CD4-positive, alpha-beta T cell treated with Interleukin-6 for 4 hours (primary cell): ENCODE results near the gene TMEM53.
"Not testable (repeated sequence)": the region's sequence is repeated elsewhere in the genome, so short reads cannot be mapped to it uniquely, and the experiment has no call there.

ENCODE experiments used
- DNase-seq: peaks from one replicate; pipeline ENCODE4 v3.0.0-alpha.2; 2020; ENCODE audit warnings: mixed read lengths

Gene TMEM53

DNA sequence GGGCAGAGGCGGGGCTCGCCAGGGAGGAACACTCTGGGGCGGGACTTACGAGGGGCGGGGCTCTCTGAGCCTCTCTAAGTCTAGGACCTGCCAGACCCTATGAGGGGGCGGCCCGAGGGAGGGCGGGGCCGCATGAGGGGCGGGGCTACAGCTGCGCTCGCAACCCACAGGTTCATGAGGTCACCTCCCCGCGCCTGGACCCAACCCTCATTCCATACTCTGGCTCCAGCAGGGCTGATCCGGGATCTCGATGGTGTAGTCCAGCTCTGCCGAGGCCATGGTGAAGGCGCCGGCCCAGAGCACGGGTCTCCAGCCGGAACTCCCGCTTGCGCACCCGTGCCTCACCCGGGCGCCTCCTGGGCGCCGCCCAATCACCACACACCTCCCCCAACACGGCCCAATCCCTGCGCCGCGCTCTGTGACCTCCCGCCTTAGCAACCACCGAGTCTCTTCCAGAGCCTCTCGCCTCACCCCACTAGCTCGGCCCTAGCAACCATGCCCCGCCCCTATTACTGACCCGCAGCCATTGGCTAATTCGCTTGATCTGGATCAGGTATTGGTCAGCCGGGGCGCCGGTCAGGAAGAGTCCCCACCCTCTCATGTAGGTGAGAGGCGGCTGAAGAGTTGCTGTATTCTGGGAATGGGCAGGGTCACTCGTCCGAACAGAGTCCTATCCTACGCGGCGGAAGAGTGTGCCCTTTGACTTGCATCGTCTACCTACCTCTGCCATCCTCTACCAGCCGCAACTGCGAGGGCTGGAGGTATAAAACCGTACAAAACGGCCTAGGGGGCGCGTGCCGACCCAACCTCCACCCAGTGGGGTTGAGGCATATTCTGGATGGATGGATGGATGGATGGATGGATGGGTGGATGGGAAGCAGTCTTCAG, at the start of gene TMEM53, which contains the start of gene ARMH1:
Gene TMEM53, minus strand, starts transcription at position 369 of the 888 bp plus-strand sequence. Its CDS starts 90 bp downstream, at position 279.
Gene ARMH1, plus strand, starts transcription at position 602 of the 888 bp plus-strand sequence. CDS start 14,984 bp downstream, outside the sequence.
- peak; percentile 98 for DNase-seq

DNA sequence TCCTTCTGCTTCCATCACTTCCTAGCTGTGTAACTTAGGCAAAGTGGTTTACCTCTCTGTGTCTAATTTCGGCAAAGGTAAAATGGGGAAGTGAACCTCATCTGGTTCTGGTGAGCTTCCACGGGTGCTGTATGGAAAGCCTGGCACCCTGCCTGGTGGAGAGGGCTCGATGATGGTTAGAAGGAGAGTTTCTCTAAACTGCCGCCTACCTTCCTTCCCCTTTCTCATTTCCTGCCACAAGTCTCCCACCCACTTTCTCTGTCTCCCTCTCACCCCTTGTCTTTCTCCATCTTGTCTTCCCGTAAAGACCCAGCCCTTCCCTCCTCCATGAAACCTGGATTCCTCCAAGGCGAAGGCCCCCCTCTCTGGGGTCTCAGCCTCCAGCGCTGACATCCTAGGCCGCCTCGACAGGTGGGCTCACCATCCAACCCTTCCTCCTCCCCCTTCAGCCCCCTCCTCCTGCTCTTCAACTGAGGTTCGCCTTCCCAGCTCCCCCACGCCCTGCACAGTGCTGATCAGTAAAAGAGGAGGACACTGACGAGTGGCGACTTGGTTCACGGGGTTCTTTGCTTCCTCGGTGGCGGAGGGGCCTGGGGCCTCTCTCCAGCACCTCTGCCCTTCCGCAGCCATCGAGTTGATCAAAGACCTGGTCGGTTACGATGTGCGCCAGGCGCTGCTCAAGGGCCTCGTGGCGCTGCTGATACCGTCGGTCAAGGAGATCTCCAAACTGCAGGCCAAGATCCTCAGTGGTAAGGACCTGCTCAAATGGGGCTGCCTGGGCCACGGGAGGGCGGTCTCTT, 49.4 kb upstream of the TMEM53 start:
- DNase-seq: peak; percentile 54

- DNase-seq: peak; percentile 36
These were observed 48.8 kb upstream of the TMEM53 start for GRCh38 chr1:44723064-44723463.

DNA sequence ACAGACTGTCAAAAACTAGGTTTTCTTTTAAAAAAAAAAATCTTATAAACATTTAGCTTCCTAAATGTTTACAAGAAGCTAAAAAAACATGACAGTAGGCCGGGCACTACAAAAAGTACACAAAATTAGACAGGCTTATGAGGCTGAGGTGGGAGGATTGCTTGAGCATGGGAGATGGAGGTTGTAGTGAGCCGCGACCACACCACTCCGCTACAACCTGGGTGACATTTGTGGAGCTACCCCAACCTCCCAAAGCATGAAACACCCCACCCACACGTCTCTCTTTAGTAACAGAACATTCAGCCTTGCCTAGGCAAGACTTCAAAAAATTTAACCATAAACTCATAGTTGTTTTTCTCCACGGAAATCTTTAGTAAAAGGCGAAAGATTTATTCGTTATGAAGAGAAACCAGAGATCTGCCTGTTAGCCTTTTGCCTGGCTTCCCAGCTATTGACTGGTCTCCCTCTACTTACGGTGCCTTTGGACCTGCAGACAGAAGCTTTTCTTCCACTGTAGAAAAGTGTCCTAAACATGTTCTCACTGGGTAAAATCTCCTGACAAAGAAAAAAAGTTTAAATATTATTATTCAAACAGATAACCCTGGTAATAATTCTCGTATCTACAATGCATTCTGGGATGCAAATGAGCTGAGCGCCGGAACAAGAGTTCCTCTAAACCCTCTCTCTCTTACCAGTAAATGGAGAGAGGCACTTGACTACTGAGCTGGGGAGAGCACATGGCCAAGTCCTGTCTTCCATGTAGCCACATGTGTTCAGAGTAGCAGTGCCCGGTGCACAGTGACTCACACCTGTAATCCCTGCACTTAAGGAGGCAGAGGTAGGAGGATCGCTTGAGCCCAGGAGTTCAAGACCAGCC, 47.4 kb upstream of the TMEM53 start:
- peak; percentile 63 for DNase-seq

DNA sequence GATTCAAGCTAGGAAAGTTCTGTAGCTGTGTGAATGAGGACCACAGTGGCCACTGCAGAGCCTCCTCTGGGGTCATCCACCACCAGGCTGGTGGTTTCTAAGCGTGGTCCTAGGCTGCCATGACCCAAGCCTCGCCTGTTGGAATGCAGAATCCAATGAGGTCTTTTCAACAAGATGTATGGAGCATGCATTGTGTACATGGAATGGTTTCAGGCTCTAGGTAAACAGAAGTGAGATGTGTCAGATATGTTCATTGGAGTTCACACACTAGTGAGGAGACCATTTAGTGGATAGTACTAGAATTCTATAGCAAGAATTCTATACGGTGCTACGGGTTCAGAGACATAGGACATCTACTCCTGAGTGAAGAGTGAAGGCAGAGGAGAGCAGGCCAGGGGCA, 46.0 kb upstream of the TMEM53 start:
- no peak for DNase-seq

DNA sequence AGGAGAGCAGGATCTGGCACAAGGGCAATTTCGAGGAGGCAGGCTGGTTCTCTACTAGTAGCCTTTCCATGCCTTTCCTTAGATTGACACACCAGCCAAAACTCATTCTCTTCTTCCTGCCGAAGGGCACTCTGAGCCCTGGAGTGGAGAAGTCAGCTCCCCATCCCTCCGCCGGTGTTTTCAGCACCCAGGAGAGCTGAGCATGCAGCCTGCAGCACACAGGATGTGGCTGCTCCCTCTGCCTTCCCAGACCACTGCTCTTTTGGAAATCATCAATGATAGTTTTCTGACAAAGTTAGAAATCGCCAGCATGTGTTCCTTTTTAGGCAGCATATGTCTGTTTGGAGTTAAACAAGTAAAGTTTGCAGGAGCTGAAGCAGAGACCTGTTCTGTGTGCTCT, 45.0 kb upstream of the TMEM53 start:
- DNase-seq: peak; percentile 43

DNA sequence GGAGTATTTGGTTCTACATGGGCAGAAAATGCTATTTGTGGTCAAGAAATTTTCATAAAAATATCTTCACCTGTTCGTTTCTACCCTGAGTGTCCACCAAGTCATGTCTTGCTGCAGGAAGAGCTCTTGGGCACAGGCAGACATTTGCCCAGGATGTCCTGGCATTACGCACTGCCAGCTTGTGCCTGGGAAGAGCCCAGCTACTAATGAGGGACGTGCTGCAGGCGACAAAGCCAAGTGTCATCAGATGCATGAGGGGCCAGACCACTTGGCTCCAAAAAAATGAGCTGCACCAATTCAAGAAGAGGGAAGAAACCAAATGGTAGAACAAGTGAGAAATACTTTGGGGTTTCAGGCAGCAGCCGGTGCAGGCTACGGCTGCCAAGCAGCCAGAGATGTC, 43.8 kb upstream of the TMEM53 start:
- no peak for DNase-seq

GRCh38 chr1:44717653-44718052, 43.4 kb upstream of the TMEM53 start:
- DNase-seq: no peak

- no peak for DNase-seq
These were observed 42.9 kb upstream of the TMEM53 start for GRCh38 chr1:44717156-44717555.

DNA sequence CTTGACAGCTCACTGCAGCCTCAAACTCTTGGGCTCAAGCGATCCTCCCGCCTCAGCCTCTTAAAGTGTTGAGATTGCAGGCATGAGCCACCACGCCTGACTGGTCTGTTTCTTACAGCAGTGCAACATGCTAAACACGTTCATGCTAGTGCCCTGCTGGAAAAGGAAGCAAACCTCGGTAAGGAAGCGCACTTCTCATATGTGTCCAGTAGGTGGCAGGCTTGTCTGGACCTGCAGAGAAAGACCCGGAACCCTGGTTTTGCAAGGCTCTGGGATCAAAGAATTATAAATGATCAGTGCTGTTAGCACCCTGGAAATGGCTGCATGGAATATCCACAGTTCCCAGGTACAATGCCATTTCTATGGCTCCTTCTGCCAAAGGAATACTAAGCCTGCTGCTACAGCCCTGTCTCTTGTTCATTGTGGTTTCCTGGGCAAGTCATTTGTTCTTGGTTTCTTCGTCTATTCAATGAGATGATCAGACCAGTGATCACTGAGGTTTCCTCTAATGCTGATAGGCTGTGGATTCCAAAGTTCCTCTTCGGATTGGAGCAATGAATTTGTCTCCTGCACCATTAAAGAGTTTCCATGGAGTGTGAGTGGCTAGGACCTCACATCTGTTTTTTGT, 40.8 kb upstream of the TMEM53 start:
- peak; percentile 72 for DNase-seq

DNA sequence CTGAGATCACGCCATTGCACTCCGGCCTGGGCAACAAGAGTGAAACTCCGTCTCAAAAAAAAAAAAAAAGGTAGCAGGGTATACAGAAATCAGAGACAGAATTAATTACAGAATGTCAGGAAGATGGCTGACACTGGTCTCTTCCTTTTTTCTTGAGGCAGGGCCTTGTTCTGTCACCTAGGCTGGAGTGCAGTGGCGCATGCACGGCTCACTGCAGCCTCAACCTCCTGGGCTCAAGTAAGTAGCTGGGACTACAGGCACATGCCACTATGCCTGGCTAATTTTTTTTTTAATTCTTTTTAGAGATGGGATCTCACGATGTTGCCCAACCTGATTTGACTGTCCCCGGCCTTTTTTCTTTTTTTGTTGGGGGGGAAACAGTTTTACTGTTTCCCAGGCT, 40.3 kb upstream of the TMEM53 start:
- DNase-seq: no peak

DNA sequence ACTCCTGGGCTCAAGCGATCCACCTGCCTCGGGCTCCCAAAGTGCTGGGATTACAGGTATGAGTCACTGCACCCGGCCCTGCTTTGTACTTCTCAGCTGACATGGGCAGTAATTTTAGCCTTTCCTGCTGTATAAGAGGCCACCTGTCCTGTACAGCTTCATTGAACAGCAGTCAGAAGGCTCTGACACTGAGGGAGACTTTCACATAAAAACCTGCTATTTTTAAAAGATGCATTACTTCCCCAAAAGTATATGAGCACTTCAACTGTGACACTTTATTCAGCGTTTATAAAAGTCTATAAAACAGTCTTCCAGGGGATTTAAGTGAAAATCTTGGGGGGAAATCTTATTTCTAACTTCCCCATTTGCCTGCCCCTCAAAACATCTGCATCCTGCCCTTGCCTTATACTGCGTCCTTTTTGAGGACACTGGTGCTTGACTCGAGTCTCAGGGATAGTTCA, 39.1 kb upstream of the TMEM53 start:
- DNase-seq: no peak

GRCh38 chr1:44707959-44708831, 33.9 kb upstream of the TMEM53 start:
- DNase-seq: peak; percentile 43

DNA sequence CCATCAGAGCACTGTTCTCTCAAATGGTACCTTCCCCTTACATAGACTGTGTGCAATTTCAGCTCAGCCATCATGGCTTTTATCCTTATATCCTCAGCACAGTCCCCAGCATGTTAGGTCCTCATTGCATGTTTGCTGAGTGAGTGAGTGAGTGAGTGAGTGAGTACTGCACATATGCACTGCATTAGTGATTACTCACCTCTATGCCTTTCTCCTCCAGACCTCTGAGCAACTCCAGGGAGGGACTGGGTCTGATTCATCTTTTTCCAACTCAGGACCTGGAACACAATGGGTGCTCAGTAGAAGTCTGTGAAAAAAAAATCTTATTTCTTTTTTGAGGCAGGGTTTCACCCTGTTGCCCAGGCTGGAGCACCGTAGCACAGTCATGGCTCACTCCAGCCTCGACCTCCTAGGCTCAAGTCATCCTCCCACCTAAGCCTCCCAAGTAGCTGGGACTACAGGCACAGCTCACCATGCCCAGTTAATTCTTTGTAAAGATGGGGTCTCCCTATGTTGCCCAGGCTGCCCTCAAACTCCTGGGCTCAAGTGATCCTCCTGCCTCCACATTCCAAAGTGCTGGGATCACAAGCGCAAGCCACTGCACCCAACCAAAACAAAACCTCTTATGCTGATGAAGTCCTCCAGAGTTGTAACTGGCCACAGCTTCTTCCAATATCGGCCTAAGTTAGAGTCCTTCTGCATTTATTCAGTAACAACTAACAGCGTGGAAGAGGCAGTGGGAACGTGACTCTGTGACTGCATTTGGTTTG, 33.0 kb upstream of the TMEM53 start:
- no peak for DNase-seq

DNA sequence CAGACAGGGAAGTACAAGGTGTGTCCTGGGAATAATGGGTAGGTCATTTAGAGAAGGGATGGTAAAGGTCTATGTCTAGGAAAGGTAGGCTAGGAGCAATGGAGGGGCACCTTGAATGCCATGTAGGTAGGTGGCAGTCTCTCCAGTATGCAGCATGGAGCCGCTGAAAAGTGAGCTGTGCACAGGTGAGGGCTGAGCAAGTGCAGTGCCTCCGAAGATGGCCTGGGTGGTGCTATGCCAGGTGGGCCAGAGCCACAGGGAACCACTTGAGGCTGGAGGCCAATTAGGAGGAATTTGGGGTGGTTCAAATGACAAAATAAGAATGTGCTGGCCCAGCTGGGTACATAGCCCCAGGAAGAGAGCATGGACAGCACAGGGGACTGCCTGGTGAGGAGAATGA, 31.7 kb upstream of the TMEM53 start:
- no peak for DNase-seq

DNA sequence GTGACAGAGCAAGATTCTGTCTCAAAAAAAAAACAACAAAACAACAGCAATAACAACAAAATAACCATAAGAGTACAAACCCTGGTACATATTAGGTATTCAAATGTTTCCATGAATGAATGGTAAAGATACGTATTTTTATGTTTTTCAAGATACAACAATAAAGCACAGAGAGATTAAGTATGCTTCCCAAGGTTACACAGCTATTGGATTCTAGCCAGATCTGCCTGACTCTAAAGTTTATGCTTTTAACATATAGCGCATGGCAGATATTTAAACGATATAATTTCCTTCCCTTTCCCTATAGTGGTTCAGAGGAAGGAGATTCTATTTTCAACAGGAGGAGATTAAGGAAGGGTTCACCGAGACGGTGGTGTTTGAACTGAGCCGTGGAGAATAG, 31.2 kb upstream of the TMEM53 start:
- DNase-seq: no peak

GRCh38 chr1:44701141-44701573, 26.9 kb upstream of the TMEM53 start:
- DNase-seq: no peak

DNA sequence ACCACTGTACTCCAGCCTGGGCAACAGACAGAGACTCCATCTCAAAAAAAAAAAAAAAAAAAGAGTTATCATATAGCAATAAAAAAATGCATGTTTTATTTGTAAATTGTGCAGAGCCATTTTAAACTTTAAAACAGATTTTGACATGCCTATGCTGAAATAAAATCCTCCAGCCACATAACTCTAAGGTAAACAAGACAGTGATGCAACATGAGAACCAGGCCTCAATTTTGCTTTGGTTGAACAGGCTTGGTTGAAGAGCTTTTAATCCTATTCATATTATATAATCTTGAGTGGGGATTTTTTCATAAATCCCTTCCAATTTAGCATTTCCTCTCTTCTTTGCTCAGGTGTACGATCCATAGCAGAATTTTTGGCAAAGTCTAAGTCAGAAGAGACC, 26.3 kb upstream of the TMEM53 start:
- DNase-seq: no peak

DNA sequence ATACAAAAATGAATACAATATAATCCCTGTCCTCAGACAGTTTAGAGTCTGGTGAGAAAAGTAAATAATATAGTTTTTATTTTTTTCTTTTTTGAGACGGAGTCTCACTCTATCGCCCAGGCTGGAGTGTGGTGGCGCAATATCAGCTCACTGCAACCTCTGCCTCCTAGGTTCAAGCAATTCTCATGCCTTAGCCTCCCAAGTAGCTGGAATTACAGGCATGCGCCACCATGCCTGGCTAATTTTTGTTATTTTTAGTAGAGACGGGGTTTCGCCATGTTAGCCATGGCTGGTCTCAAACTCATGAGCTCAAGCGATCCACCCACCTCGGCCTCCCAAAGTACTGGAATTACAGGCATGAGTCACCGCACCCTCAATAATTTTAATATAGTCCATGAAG, 25.1 kb upstream of the TMEM53 start:
- not testable (repeated sequence) for DNase-seq

DNA sequence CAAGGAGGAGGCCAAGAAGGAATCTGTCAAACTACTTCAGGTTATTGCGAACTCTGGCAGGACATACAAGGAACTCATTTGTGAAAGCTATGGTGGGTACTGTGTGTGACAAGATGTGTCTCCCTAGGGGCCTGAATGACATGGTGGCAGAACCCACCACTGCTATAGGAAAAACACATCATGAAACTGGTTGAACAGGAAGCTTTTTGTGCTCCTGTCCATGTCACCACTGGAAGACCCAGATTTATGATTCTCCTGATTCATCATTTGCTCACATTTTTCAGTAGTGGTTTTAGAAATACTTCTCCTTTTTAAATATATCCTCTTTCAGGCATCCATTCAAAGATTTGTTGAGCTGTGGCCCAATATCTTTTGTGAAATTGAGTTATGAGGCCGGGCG, 23.9 kb upstream of the TMEM53 start:
- no peak for DNase-seq
